IPS DF 19.7 (cell line): Measurements from ENCODE around the gene ROBO2.

Experiments
- DNase-seq: peaks from one replicate; pipeline ENCODE4 v3.0.0-alpha.2; 2013; ENCODE audit warnings: low read depth, low spot score

ROBO2 gene

DNA sequence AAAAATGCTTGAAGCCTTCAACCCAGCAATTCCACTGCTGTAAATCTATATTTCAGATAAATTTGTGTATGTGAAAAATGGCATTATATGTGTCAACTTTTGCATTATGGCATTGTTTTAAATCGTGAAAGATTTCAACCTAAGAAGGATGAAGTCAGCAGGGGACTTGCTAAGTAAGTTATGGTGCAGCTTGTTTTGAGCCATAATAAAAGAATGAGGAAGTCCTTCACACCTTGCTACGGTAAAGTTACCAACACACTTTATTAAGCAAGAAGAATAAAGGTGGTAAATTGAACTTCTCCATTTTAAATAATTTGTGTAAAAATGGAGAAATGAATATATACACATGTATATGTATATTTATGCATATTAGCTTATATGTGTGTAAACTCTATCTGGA, 371.4 kb downstream of the ROBO2 start:
- no peak for DNase-seq

DNA sequence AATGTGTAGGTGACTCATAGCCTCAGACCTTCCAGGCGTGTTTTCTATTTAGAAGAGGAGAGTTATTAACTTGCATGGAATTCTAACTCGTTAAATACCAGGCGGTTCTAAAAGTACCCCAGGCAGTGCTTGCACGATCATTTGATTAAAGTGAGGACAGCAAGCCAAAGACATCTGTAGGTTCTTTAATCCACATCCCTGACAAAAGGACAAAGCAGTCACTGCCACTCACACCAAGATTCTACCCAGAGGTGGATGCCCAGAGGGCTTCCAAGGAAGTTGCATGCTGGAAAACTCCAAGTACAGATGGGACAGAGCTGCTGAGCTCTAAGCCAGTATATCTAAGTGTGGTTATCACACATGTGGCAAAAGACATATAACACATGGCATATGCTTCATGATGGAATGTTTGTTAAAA, 372.1 kb downstream of the ROBO2 start:
- no peak for DNase-seq

DNA sequence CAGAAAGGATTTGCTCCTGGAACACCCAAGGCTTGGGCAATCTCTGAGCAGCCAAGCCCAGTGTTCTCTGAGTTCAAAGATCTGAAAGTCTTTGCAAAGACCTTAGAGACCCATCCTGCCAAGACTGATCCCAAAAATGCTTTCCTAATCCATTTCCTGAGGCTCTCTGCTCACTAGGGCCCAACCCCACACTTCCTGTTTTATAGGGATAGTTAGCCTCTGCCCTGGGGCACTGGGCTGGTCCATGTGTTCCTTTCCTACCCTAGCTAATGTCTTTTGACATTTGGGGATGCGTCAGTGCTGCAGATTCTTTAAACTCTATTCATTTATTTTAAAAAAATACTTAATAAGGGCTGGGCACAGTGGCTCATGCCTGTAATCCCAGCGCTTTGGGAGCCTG, 372.7 kb downstream of the ROBO2 start:
- no peak for DNase-seq

DNA sequence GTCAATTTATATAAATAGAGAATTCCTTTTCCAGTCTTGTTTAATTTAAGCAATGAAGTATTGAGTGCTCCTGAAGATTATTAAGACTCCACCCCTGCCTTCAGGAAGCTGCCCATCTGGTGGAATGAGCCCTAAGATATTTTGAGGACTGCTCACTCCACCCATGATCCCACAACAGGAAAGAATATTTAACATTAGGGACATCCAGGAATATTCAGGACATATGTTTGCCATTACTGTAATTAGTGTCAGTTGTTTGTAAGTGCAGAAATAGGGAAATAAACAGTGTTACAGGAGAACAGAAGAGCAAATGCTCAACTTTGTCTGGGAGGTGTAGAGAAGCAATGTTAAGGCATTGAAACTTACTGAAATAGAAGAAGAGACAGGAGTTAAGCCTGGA, 375.0 kb downstream of the ROBO2 start:
- no peak for DNase-seq

DNA sequence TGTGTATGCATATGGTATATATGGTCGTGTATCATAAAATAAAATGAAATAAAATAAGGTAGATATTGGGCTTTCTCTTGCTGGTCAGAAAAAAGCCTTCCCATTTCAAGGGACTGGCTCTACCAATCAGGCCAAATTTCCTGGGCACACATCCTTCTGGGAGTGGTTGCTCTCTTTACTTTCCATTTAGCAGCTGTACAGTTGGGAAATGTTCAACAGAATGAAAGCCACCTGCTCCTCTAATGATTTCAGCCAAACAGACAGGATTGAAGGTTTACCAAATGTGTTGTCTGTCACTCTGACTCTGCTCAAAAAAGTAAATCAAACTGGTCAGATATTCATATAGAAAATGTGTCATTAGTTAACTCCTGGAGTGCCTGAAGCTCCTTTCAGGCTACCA, 380.4 kb downstream of the ROBO2 start:
- DNase-seq, result no peak

DNA sequence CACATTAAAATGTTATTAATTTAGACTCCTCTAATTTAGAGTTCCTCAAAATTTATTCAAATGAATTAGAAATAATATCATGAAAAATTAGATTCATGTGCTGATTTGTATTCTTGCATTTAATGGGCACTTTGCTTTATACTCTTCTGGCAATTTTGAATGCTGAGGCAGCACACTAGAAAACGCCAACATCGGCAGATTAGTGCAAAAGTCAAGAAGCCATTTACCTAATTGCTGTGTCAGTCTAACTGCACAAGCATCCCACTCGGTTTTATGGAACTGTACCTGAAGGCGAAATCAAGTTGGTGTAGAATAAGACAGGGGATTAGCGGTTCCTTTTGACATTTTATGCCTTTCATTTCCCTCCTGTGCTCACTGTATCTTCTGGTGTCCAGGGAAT, 382.0 kb downstream of the ROBO2 start:
- no peak for DNase-seq

DNA sequence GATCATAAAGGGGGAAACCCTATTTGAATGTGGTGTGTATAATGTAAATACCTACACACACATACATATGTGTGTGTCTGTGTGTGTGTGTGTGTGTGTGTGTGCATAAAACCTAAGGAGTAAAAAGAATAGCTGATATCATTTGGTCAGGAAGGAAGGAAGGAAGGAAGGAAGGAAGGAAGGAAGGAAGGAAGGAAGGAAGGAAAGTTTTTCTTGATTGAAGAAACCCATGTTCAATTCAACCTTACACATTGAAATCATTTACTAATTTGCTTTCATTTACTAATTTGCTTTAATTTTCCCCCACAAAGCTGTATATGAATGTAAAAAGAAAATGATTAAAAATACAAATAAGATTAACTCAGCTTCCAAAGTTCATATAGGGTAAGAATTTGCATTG, 386.6 kb downstream of the ROBO2 start:
- no peak for DNase-seq

DNA sequence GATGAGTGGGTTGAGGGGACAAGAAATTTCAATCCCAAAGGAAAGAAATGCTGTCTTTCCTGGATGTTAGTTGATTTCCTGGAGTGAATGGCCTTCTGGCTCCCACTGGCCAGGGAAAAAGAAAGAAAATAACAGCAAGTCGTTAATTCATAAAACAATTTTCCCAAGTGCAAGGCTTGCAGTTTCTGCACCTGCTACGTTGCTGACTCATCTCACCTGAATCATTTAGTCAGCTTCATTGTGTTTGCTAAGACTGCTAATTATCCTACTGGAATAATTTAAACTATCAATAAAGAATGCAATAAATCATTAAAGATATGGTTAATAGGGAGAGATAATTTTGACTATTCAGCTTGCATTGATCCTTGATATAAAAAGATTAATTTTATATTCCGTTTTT, 387.6 kb downstream of the ROBO2 start:
- no peak for DNase-seq

DNA sequence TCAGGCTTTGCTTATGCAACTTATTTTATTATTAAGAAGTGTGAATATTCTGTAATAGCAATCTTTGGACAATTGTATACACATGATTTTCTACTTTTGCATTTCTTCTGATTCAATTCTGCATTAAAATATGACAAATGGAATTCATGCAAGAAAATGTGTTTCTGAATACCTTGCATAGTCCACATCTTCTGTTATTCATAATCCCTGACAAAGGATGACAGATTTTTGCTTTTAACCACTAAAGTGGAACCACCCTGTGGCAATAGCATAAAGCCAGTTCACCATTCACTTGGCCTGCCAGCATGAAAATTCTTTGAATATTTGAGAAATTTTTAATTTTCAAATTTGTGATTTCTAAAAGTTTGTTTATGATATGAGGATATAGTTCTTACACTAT, 397.0 kb downstream of the ROBO2 start:
- no peak for DNase-seq

DNA sequence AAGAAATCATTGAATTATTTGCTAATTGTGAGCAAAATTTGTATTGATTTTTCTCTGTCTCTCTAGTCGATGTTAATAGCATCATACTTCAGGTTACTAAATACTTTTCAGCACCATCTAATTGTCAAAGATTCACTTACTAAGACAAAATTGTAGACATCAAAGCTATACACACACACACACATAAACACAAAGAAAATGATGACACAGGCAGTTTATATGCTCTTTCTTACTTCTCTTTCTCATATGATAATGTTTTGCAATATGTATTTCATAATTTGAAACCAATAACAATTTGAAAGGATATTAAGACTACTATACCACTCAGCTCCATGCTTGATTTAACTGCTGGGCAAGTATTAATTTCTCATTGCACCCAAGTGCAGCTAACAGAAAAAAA, 406.2 kb downstream of the ROBO2 start:
- no peak for DNase-seq

DNA sequence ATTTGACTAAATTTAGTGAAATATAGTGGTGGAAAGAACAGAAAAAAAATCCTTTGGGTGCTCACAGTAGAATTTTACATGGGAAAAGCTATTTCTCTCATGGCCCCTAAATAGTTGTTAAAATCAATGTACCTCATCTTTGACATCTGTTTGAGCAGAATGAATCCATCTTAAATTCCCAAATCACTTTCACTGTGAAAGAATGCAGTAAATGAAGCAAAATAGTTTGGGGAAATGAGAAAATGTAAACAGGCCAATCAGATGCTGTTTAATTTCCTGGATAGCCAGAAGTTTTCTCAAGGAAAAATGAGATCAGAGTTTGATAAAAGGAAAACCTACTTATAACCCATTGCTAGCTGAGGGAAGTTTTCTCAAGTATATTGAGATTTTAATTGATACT, 406.9 kb downstream of the ROBO2 start:
- no peak for DNase-seq

DNA sequence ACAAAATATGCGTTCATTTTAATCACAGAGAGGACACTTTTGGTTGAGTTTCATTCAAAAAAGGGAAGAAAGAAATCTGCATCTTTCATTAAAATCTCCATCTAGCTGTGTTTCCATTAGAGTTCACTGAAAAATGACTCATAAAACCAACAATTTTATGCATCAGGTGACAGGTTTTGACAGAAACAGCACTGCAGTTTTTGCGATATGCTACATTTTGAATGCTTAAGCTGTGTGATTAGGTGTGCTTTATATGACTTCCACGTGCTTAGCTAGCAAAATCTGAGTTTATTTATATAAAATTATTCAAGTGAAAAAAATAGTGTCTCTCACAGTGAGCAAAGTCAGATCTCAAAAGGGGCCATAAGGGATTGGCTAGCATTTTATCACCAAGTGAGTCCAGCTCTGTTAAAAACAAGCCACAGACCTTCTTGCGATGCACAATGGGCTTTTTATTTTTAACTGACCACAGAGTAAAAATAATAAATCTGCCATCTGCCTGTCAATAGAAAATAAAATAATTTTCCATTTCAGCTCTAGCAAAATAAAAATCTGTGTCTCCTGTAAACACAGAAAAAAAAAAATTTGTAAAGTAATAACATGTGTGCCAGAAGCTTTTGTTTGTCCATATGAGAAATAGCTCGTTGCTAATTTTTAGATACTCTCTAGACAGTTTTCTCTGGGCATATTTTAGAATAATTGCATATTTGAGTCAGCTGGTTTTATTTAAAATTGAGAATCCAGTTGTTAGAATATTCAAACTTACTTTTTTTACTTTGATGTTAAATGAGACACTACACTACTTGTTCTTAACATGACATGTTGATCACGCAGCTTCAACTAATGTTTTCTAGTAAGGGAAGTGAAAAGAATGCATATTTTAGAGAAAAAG, 409.8 kb downstream of the ROBO2 start:
- no peak for DNase-seq

DNA sequence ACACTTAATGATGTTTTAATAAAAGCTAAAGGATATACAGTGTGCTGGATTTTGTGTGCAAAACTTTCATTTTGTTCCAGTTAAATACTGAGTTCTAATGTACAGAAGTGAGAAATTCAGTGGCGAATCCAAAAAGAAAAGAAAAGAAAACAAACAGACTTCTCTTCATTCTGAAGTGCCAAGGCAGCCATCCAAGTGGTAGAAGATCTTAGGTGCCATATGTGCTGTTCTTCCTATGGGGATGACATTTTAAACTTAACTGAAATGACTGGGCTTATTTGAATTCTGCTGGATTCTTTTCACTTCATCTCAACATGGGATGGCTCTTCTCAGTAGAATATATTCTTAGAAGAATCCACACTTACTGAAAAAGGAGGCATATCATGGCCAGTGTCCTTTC, 416.5 kb downstream of the ROBO2 start:
- DNase-seq, result no peak

DNA sequence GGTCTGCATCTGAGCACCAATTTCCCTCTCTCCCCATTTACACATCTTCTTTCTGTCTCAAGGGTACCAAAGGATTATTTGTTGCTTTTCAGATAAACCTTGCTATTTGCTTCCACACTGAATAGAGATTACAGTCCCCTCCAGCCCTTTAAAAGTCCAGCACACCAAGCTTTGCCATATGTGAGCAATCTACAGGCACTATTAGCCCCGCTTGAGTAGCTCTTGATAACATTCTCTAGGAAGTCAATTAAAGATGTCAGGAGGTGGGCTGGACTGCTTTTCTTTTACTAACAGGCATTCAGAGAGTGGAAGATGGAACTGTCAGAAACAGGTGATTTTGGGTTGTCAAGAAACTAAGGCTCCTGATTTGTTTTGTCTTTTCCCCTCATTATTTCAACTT, 417.0 kb downstream of the ROBO2 start:
- DNase-seq, result no peak

DNA sequence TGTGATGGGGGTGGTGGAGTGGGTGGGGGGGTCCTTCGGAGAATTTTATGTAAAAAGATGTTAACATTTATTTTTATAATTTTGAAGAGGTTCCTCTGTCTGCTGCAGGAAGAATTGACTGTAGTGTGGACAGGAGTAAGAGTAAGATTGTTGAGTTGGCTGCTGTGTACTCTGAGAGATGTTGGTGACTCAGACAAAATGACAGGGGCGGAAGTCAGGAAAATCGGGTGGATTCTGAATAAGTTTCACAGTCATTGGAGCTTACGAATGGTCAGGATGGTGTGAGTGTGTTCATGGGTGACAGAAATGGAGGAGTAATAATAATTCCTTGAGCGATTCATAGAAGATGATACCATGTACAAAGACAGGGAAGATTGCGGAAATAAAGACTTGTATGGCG, 420.0 kb downstream of the ROBO2 start:
- DNase-seq, result no peak

DNA sequence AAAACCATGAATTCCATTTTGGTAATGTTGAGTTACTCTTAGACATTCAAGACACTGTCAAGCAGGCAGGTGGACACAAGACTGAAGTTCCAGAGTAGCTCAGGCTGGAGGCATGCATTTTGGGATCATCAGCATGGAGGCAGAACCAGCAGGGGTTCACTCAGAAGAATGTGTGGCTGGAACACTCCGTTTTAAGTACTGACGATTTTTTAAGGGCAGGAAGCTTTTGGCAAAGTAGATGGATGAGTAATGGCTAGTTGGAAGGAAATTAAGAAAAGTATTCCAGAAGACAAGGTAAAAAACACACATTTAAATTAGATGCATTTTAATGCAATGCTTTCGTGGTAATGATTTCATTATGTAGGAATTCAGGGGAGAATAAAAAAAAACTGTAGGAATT, 420.4 kb downstream of the ROBO2 start:
- no peak for DNase-seq

DNA sequence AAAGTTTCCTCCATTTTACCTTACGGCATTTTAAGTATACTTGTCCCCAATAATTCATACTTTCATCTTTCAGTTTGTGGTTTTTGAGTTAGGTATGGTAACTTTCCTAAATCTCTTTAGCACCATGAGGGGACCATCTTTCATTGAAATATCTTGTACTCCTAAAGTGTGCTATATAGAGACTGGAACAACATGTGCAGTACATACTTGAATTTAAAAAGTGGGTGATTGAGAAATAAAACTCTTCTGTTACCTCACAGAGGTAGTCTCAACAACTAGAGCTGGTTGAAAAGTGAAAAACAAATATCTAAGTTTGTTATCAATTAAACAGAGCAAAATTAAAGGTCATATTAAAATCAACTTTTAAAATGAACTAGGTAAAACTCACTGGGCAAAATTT, 423.1 kb downstream of the ROBO2 start:
- no peak for DNase-seq

DNA sequence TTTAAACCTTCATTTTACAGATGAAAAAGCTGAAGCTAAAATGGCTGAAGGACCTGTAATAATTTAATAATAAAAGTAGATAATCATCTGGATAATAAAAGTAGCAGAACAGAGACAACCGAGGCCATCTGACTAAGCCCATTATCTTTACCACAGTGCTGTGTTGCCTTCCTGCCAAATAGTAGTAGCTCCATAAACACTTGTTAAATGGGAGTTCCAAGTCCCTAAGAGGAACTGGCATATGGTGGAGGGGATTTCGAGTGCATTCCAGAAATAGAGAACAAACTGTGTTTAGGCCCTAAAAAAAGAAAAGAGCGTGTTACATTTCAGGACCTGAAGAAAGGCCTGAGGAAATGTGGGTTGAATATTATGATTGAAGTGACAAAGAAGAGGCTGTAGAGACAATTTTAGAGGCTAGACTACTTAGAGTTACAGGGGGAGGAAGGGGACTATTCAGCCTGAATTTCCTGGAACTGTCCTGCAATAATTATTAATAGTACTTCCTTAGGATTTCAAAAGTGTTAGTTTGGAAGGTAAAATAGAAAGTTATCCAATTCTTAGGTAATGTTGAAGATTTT, 424.3 kb downstream of the ROBO2 start:
- DNase-seq, result no peak

DNA sequence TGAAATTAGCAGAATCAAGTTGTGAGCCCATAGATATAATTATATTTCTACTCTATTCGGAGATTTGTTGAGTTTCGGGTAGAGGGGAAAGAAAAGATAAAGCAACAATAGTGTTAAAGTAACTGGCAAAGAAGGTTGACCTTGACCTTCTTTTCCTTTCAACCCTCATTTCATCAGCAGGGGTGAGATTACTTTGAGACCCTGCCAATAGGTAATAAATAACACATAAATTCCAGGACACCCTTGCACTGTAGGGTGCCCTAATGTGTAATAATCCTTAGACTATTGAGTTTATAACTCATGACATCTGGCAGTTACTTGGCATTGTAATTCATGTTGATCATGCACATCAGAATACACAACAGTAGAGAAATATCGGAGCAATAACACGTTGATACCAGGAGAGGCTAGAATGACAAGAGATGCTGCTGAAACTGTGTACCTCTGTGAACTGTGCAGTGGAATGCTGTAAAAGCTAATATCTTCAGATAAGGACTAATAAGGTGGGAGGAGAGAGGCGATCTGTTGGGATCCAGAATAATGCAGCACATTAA, 426.7 kb downstream of the ROBO2 start:
- DNase-seq, result no peak

DNA sequence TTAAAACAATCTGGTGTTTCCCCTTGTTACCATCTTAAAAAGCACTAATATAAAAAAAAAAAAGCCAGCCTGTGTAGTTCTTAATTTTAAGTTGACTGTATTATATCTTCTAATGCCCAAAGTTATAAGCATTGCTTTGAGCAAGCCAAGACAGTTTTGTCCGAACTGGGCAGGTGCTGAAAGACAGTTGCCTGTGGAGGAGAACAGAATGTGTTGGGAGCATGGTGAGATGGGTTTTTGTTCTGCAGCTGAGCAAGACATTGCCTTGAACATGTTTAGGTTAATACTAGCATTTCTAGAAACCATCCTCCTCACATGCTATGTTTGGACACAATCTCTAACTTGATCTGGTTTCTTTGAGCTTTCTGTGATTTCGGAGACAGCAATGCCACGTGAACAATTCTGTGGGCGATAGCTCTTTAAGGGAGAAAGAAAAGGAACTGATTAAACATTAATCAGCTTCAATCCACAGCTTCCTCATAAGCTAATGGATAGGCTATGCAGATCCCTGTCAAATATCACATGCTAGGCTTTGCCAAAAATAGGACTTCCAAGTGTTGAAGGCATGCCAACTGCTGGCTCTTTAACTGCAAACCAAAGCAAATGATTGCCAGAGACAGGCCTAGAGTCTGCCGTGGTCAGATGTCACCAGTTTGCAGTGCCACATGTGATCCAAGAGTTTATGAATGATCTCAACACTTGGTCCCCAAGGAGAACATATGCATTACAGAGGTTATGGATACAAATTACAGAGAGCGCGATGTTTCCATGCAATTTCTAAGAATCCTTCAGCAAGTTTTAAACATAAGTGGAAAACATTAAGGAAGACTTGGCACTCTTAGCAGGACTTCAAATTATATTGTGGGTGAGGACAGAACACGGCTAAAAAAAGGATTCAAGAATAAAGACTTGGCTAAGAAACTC, 428.1 kb downstream of the ROBO2 start:
- no peak for DNase-seq

DNA sequence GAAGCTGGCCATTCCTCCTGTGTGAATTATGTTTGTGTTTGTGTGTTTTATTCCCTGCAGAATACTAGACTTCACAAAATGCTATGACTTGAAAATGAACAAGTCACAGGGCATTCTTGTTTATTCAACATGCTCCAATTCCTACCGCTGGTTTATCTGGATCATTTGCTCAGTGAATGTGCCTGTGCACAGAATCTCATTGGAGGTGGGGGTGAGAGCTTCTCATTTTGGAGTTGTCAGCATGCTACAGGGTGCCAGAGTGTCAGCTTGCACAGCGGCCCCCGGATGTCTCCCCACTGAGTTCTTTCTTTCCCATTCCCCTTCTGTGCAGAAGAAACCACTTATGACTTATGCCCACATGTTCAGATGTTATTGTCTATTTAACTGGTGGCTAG, 428.7 kb downstream of the ROBO2 start:
- no peak for DNase-seq

DNA sequence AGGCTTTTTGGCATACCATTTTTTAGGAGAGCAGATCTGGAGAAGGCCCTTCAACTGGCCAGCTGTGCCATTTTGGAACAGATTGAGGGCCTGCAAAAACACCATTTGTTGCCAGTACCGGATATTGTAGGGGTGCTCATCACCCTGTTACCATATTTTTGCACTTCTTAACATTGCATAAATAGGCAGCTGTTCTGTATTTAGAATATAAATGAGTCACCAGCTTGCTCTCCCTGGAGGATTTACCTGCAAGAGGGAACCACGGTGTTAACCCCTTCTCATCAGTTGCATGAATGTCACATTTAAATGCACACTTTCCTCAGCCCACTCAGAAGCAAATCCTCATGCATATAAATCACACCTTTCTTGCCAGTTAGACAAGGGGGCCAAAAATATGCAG, 435.6 kb downstream of the ROBO2 start:
- no peak for DNase-seq
